GM21723 (cell line): ENCODE data around the gene GGTLC2.

Experiments used
- ATAC-seq: cut with Tn5 transposase; IDR thresholded peaks from one replicate; pipeline ENCODE4 v1.9.1; 2021; ENCODE audit warnings: mild to moderate bottlenecking, moderate library complexity; ENCODE audit not compliant: unreplicated experiment

The GGTLC2 gene

GRCh38 chr22:22689621-22690345 lies 45.4 kb downstream of the GGTLC2 start:
- ATAC-seq: no peak

DNA sequence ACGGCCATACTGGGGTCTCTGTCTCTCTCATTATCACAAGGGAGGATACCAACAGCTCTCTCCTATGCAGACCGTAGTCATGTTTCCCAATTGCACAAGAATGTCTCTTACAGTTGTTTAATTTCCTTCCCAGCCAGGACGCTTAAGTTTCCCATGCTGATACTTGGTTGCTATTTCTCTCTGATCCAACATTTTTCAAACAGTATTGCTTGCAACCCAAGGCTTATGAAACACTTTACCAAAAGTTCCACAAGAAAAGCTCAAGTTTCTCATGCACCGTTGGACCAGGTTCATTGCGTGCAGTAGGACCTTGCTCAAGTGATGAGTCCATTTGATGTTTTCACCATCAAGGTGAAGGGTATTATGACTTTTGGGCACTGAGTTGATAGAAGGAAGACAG lies 46.6 kb downstream of the GGTLC2 start:
- no peak for ATAC-seq

- ATAC-seq: no peak
These were observed 47.6 kb downstream of the GGTLC2 start for GRCh38 chr22:22691716-22692701.

DNA sequence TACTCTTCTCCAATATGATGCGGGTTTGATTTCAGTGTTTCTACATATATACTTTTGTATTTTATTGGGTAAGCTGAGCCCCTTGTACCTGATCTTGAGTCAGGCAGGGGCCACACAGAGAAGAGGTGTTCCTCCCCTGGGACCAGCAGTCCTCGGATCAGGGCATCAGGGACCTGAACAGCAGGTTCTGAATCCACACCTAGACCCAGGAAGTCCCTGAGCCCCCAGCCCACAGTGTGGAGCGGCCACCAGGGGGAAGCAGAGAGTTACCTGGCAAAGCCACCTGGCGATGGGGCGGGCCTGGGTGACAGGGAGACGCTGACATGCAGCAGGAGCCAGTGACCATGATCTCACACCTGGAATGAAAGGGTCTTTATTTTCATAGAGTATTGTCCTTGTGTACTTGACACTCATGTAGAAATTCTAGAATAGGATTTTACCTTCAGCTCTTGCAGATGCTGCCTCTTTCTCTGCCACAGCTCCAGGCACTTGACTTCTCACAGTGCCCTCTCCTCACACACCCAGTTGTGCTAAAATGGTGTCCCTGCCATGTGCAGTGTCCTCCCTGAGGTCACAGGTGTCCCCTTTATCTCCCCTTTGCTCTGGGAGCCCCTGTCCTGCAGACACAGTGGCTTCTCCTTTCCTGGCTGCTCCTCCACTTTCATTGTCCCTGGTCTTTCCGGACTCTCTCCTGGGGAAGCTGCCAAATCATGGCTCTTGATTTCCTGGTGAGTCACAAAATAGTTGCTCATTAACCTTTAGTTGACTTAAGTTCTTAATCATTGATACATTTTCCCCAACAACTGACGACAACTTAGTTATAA lies 48.5 kb downstream of the GGTLC2 start:
- no peak for ATAC-seq

- no peak for ATAC-seq
These were observed 49.1 kb downstream of the GGTLC2 start for GRCh38 chr22:22693531-22693884.

DNA sequence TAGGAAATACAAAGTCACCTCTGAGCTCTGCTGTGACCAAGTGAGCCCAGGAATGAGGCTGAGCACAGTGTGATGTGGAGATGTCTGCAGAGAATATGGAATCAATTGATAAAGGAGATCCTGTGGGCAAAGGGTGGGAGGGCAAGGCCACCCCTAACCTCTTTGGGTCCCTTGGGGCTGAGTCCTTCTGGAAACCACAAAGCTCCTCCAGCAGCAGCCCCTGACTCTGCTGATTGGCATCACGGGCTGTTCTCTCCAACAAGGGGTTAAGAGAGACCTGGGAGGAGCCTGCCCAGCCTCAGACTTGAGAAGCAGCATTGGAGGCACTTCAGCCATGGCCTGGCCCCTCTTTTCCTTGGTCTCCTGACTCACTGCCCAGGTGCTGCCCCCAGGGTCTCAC lies 49.7 kb downstream of the GGTLC2 start:
- ATAC-seq: no peak

GRCh38 chr22:22696104-22696503 lies 51.7 kb downstream of the GGTLC2 start:
- no peak for ATAC-seq
